K562 (cell line): ENCODE data around the gene BRD4. TPM values are rescaled to one million over a fixed set of nuclear protein-coding genes. Genes with fewer than 3 reads are reported as not detected.

Experiments
- BCL6 ChIP-seq: fragments of 250-450 bp; sonication (Bioruptor Pico); IDR thresholded peaks from 2 replicates; pipeline ENCODE4 v1.4.0; 2020
- ETS2 ChIP-seq: IDR thresholded peaks from 2 replicates; pipeline ENCODE4 v1.6.1; 2016; ENCODE audit warnings: borderline replicate concordance, missing genetic modification characterization, mild to moderate bottlenecking, moderate library complexity, missing compliant biosample characterization; ENCODE audit not compliant: poor library complexity, severe bottlenecking
- GMEB1 ChIP-seq: fragments of 250-450 bp; sonication (Bioruptor Pico); IDR thresholded peaks from 2 replicates; pipeline ENCODE4 v1.4.0; 2020; ENCODE audit warnings: mild to moderate bottlenecking
- GTF2B ChIP-seq: IDR thresholded peaks from 2 replicates; pipeline ENCODE4 v1.6.1; 2011; ENCODE audit not compliant: insufficient read length; ENCODE audit errors: extremely low read depth
- HNRNPH1 ChIP-seq: fragments of 200-400 bp; formaldehyde crosslinking; optimal IDR thresholded peaks from 2 replicates; pipeline ENCODE3; 2017; ENCODE audit warnings: low read depth, mild to moderate bottlenecking, low read length, moderate library complexity
- HOMEZ ChIP-seq: fragments of 250-450 bp; sonication (Bioruptor Pico); IDR thresholded peaks from 2 replicates; pipeline ENCODE4 v1.4.0; 2020; ENCODE audit warnings: mild to moderate bottlenecking, moderate library complexity
- NCOA1 ChIP-seq: fragments of 450-650 bp; IDR thresholded peaks from 2 replicates; pipeline ENCODE4 v1.6.1; 2016; ENCODE audit warnings: low read depth
- NRF1 ChIP-seq, 2 experiments: fragments of 450-650 bp; IDR thresholded peaks in 1 of 2; conservative IDR thresholded peaks in 1 of 2; 2 replicates each; pipeline ENCODE4 v1.6.1; 2014; ENCODE audit warnings: mild to moderate bottlenecking in 2 of 2
- SMARCA5 ChIP-seq: fragments of 450-650 bp; IDR thresholded peaks from 2 replicates; pipeline ENCODE4 v1.6.1; 2016
- SUPT5H ChIP-seq: fragments of 450-650 bp; IDR thresholded peaks from 2 replicates; pipeline ENCODE4 v1.6.1; 2016
- TCFL5 ChIP-seq: fragments of 250-450 bp; sonication (Bioruptor Pico); conservative IDR thresholded peaks from 2 replicates; pipeline ENCODE4 v1.6.1; 2021; ENCODE audit warnings: mild to moderate bottlenecking, moderate library complexity, matching md5 sums
- VEZF1 ChIP-seq: fragments of 200-800 bp; sonication (Bioruptor generic); IDR thresholded peaks from 2 replicates; pipeline ENCODE4 v1.6.1; 2017; ENCODE audit warnings: missing genetic modification characterization, missing compliant biosample characterization
- ZNF140 ChIP-seq: fragments of 250-450 bp; sonication (Bioruptor Pico); IDR thresholded peaks from 2 replicates; pipeline ENCODE4 v1.8.0; 2021; ENCODE audit warnings: moderate library complexity, mild to moderate bottlenecking, inconsistent platforms
- ZNF217 ChIP-seq: sonication (generic); formaldehyde crosslinking; IDR thresholded peaks from 2 replicates; pipeline ENCODE4 v1.8.0; 2022; ENCODE audit warnings: mild to moderate bottlenecking, missing genetic modification reagents
- ZNF512 ChIP-seq: IDR thresholded peaks from 2 replicates; pipeline ENCODE4 v1.6.1; 2016; ENCODE audit warnings: missing genetic modification characterization, missing compliant biosample characterization
- ZNF584 ChIP-seq: fragments of 200-800 bp; sonication (Bioruptor generic); IDR thresholded peaks from 2 replicates; pipeline ENCODE4 v1.6.1; 2016; ENCODE audit warnings: low read depth, mild to moderate bottlenecking, missing genetic modification characterization, missing compliant biosample characterization
- polyA plus RNA-seq, 8 experiments: library from polyadenylated mRNA; depleted of rRNA in 4 of 8; stranded (reverse) in 5 of 8; unstranded in 3 of 8; fragments of >200 nt; fragmentation: Nextera tagmentation in 2 of 8; fragmentation: Illumina TruSeq in 1 of 8; extraction: Ambion mirVana in 2 of 8; extraction: Trizol in 1 of 8; gene quantifications; 2 replicates each; pipeline versions ENCODE4 v1.2.1 to v1.2.3, GENCODE V29; 2011 to 2014; ENCODE audit warnings: inconsistent platforms in 1 of 8, missing spikeins in 1 of 8
- total RNA-seq, 7 experiments: library from RNA; depleted of rRNA in 6 of 7; stranded (reverse); fragments of >200 nt in 6 of 7; fragmentation: Illumina TruSeq in 2 of 7; extraction: Trizol in 2 of 7; gene quantifications; 2 replicates each; pipeline versions ENCODE4 v1.2.1 to v1.2.3, GENCODE V29; 2011 to 2021; ENCODE audit warnings: low replicate concordance in 1 of 7

Gene BRD4
- total and polyA plus RNA-seq, 9 of the 15 experiments (the other 6 are each of a cell fraction or from before 2014, with no cell fraction given) = 1.8 to 105 (median 15.6) TPM

GRCh38 chr19:15332311-15332996 is at the start of gene BRD4 (continued):
- no peak for TF ChIP-seq TCFL5 (CRISPR knock-in tag)
- no peak for TF ChIP-seq ETS2 (tag)
- no peak for TF ChIP-seq ZNF140 (CRISPR knock-in tag)
- no peak for TF ChIP-seq SMARCA5
- TF ChIP-seq ZNF512 (tag) = no peak
- TF ChIP-seq GTF2B = no peak
- peak; percentile 53; the same call in 1 of the 2 replicates for TF ChIP-seq SUPT5H
- TF ChIP-seq BCL6 (CRISPR knock-in tag) = no peak
- no peak for TF ChIP-seq HOMEZ
- no peak for TF ChIP-seq HNRNPH1
- TF ChIP-seq NRF1 (conservative IDR thresholded peaks at IDR 0.05 in 1 of 2, IDR thresholded peaks at IDR 0.05 in 1 of 2) = peak in 1 of 2 experiments; percentile 31; a peak in 2 of 4 replicates
- no peak for TF ChIP-seq ZNF584 (CRISPR knock-in tag)
- TF ChIP-seq ZNF217 (CRISPR knock-in tag) = no peak
- no peak for TF ChIP-seq NCOA1
- TF ChIP-seq GMEB1 (CRISPR knock-in tag) = peak; percentile 77
- TF ChIP-seq VEZF1 (CRISPR knock-in tag) = peak; percentile 39
